ENCODE data around the gene TGFBR3L.
A peak's percentile ranks its signal among the peaks of the same experiment; 100 is the strongest.
"Not testable (repeated sequence)": the region's sequence is repeated elsewhere in the genome, so short reads cannot be mapped to it uniquely, and the experiment has no call there.

TGFBR3L gene

GRCh38 chr19:7917267-7918061 is 2.8 kb downstream of the TGFBR3L start:
- DNase-seq (ENCODE audit: low read depth), result peak; percentile 33

- DNase-seq (ENCODE audit: low read depth), result not testable (repeated sequence)
Measured at GRCh38 chr19:7918062-7918614, 3.5 kb downstream of the TGFBR3L start.

- DNase-seq (ENCODE audit: low read depth), result no peak
Measured at GRCh38 chr19:7918615-7919421, 4.2 kb downstream of the TGFBR3L start.

GRCh38 chr19:7919610-7920518 is 5.2 kb downstream of the TGFBR3L start, which contains the start of gene SNAPC2:
TSS of gene SNAPC2 (plus strand) at chr19:7920338. CDS start at chr19:7920367, 29 bp downstream.
- DNase-seq (ENCODE audit: low read depth), result peak; percentile 93

- peak; percentile 98 for DNase-seq (ENCODE audit: low read depth)
Measured at GRCh38 chr19:7920519-7921301, 6.1 kb downstream of the TGFBR3L start.

GRCh38 chr19:7921302-7921966 is 6.8 kb downstream of the TGFBR3L start:
- DNase-seq (ENCODE audit: low read depth), result no peak

- DNase-seq (ENCODE audit: low read depth), result no peak
Measured at GRCh38 chr19:7921967-7922835, 7.6 kb downstream of the TGFBR3L start.

GRCh38 chr19:7922836-7923195 is 8.2 kb downstream of the TGFBR3L start:
- no peak for DNase-seq (ENCODE audit: low read depth)

GRCh38 chr19:7923295-7924191 is 8.9 kb downstream of the TGFBR3L start:
- no peak for DNase-seq (ENCODE audit: low read depth)

- no peak for DNase-seq (ENCODE audit: low read depth)
Measured at GRCh38 chr19:7924241-7924640, 9.6 kb downstream of the TGFBR3L start.

GRCh38 chr19:7924651-7925170 is 10.1 kb downstream of the TGFBR3L start:
- DNase-seq (ENCODE audit: low read depth), result no peak

- DNase-seq (ENCODE audit: low read depth), result peak; percentile 65
Measured at GRCh38 chr19:7925171-7925851, 10.7 kb downstream of the TGFBR3L start.

- peak; percentile 69 for DNase-seq (ENCODE audit: low read depth)
Measured at GRCh38 chr19:7926021-7926726, 11.5 kb downstream of the TGFBR3L start, which contains the start of gene CTXN1. TSS of gene CTXN1 (minus strand) at chr19:7926135. CDS start at chr19:7925538, 597 bp downstream.

GRCh38 chr19:7926727-7927604 is 12.3 kb downstream of the TGFBR3L start:
- no peak for DNase-seq (ENCODE audit: low read depth)

GRCh38 chr19:7927605-7928333 is 13.1 kb downstream of the TGFBR3L start:
- no peak for DNase-seq (ENCODE audit: low read depth)
